HepG2 (cell line): ENCODE results near the gene BCL2L2. TPM values are rescaled to one million over a fixed set of nuclear protein-coding genes. Genes with fewer than 3 reads are reported as not detected.

Source experiments
- ARNT2 ChIP-seq: sonication (generic); formaldehyde crosslinking; IDR thresholded peaks from 2 replicates; pipeline ENCODE4 v1.8.0; 2022; ENCODE audit warnings: mild to moderate bottlenecking, low read depth, missing genetic modification reagents, moderate library complexity
- CEBPB ChIP-seq: IDR thresholded peaks from 2 replicates; pipeline ENCODE4 v1.6.1; 2011; ENCODE audit warnings: low read depth, low read length, improper control_type of control experiment, borderline replicate concordance
- CEBPG ChIP-seq: IDR thresholded peaks from 2 replicates; pipeline ENCODE4 v1.6.1; 2016
- HMGXB4 ChIP-seq, 2 experiments: sonication (generic) in 1 of 2; formaldehyde crosslinking in 1 of 2; IDR thresholded peaks; 2 replicates each; pipeline versions ENCODE4 v1.4.0 to v1.6.1; 2018 to 2020; ENCODE audit warnings: missing genetic modification reagents in 2 of 2, borderline replicate concordance in 1 of 2, low read depth in 1 of 2, mild to moderate bottlenecking in 1 of 2, missing biosample characterization in 1 of 2
- RAD21 ChIP-seq: fragments of 450-650 bp; formaldehyde crosslinking; IDR thresholded peaks from 2 replicates; pipeline ENCODE4 v1.5.0; 2020; ENCODE audit warnings: mild to moderate bottlenecking
- TGIF2 ChIP-seq: IDR thresholded peaks from 2 replicates; pipeline ENCODE4 v1.6.1; 2016; ENCODE audit warnings: control low read depth, missing compliant biosample characterization
- TIGD3 ChIP-seq: sonication (generic); formaldehyde crosslinking; IDR thresholded peaks from 2 replicates; pipeline ENCODE4 v1.5.1; 2020; ENCODE audit warnings: mild to moderate bottlenecking, missing genetic modification reagents, borderline replicate concordance
- WIZ ChIP-seq: sonication (generic); formaldehyde crosslinking; IDR thresholded peaks from 2 replicates; pipeline ENCODE4 v1.5.1; 2020; ENCODE audit warnings: mild to moderate bottlenecking, missing genetic modification reagents
- ZBTB39 ChIP-seq: sonication (generic); formaldehyde crosslinking; IDR thresholded peaks from 2 replicates; pipeline ENCODE4 v1.5.0; 2020; ENCODE audit warnings: missing genetic modification reagents
- ZMAT5 ChIP-seq: sonication (generic); formaldehyde crosslinking; IDR thresholded peaks from 2 replicates; pipeline ENCODE4 v1.5.0; 2020; ENCODE audit warnings: mild to moderate bottlenecking, low read depth, missing genetic modification reagents, borderline replicate concordance
- ZNF101 ChIP-seq: sonication (generic); formaldehyde crosslinking; IDR thresholded peaks from 2 replicates; pipeline ENCODE4 v1.4.0; 2020; ENCODE audit warnings: mild to moderate bottlenecking, low read depth, missing genetic modification reagents, borderline replicate concordance
- ZNF407 ChIP-seq: sonication (generic); formaldehyde crosslinking; IDR thresholded peaks from one replicate; pipeline ENCODE4 v1.5.1; 2020; ENCODE audit warnings: mild to moderate bottlenecking, missing genetic modification reagents; ENCODE audit errors: not compliant biosample characterization
- polyA plus RNA-seq, 8 experiments: library from polyadenylated mRNA; depleted of rRNA in 3 of 8; stranded (reverse) in 7 of 8; unstranded in 1 of 8; fragments of >200 nt; fragmentation: Illumina TruSeq in 4 of 8; extraction: Trizol in 4 of 8; gene quantifications; 2 replicates each; pipeline versions ENCODE4 v1.2.1 to v1.2.3, GENCODE V29; 2011 to 2016; ENCODE audit warnings: low read depth in 4 of 8, missing spikeins in 1 of 8, mixed read lengths in 1 of 8; ENCODE audit not compliant: insufficient read depth in 1 of 8
- total RNA-seq, 5 experiments: library from RNA; depleted of rRNA; stranded (reverse); fragments of >200 nt; fragmentation: Illumina TruSeq; extraction: Trizol; gene quantifications; 2 replicates each; pipeline ENCODE4 v1.2.3, GENCODE V29; 2016; ENCODE audit warnings: low read depth in 1 of 5

Gene BCL2L2
- total and polyA plus RNA-seq, 2 of the 13 experiments (the other 11 are each of a cell fraction or from before 2014, with no cell fraction given): 28.1 to 49.8 TPM

- TF ChIP-seq ZNF407 (CRISPR knock-in tag): no peak
- TF ChIP-seq CEBPG (CRISPR knock-in tag): 0 out of 2 replicates have a peak, but pooled peaks have one; percentile 26
- no peak for TF ChIP-seq ZBTB39 (CRISPR knock-in tag)
- no peak for TF ChIP-seq ZNF101 (CRISPR knock-in tag)
- no peak for TF ChIP-seq TIGD3 (CRISPR knock-in tag)
- TF ChIP-seq HMGXB4 (CRISPR knock-in tag; IDR thresholded peaks at IDR 0.05; ENCODE audit: borderline replicate concordance in 1 of 2, low read depth in 1 of 2): no peak
- 0 out of 2 replicates have a peak, but pooled peaks have one; percentile 11 for TF ChIP-seq ARNT2
- peak; percentile 29; the same call in 1 of the 2 replicates for TF ChIP-seq RAD21
- peak; percentile 14; the same call in 1 of the 2 replicates for TF ChIP-seq WIZ (CRISPR knock-in tag)
- no peak for TF ChIP-seq ZMAT5 (CRISPR knock-in tag)
- no peak for TF ChIP-seq TGIF2
- peak; percentile 35; the same call in 1 of the 2 replicates for TF ChIP-seq CEBPB
Observed at GRCh38 chr14:23322568-23323517, 16.2 kb downstream of the BCL2L2 start (continued).
